GM15510 (cell line): ENCODE results near the gene ETV6.
A peak's percentile ranks its signal among the peaks of the same experiment; 100 is the strongest.

Experiments
- POLR2A ChIP-seq: IDR thresholded peaks from 3 replicates; pipeline ENCODE4 v1.6.1; 2011; ENCODE audit warnings: borderline replicate concordance; ENCODE audit not compliant: insufficient read length; ENCODE audit errors: extremely low read depth

ETV6 gene

DNA sequence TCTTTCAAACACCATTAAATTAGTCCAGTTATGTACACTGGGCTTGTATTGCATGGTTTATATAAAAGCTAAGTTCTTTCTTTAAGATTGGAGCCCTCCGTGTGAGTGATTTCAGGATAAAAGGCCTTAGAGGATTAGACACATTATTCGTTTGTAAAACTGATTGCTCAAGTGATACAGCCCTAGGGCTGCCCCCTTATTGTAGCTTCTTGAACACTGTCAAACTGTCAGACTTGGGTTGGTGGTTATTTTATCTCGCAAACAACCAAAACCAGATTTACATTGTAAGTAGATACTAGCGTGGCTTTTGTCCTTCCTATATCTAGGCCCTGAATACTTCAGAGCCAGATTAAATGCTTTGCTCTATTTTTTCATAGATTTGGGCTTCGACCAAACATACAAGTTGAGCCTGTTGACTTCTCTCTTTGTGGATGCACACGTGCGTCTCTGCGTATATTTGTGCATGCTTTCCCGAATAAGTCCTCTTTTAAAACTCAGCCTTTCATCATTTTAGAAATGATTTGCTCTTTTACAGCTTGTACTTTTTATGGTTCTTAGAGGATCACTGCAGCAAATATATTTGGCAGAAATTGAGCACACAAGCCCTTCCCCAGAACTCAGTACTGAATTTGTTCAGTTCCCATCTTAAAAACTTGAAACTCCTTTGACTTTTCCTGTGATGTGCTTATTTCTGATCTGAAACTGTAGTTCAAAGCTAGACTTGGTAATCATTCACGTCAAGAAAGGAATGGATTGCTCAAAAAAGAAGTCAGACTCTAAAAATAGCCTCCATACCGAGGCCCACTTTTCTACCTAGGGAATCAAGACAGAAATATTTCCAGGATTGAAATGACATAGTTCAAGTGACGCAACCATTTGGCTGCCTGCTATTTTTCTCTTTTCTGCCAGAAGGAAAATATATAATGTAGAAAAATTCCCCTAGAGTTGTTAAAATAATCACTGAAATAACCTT lies 129.5 kb downstream of the ETV6 start:
- TF ChIP-seq POLR2A, result no peak

DNA sequence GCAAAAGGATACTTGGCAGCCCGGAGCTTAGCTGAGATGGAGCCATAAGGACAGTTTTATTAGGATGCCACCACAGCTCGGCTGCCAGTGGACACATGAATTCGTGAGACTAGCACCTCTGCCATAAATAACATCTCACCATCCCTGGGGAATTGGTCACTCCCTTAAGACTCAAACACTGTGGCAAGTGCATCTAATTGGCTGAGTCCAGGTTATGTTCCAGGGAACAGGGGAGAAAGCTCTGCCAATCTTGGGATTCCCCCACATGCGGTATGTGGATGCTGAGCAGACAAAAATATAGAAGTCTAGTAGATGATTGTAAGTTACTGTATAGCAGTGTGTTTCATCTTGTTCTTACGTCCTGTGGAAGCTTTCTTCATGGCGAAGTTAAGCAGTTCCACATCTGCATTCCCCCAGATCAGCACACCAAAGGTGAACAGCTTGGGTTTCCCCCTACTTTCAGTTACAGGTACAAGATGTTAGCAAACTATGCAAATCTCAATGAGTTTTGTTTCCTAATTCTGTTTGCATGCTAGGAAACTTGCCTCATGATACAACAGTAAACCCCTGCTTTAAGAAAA lies 131.1 kb downstream of the ETV6 start:
- TF ChIP-seq POLR2A, result peak; percentile 34

DNA sequence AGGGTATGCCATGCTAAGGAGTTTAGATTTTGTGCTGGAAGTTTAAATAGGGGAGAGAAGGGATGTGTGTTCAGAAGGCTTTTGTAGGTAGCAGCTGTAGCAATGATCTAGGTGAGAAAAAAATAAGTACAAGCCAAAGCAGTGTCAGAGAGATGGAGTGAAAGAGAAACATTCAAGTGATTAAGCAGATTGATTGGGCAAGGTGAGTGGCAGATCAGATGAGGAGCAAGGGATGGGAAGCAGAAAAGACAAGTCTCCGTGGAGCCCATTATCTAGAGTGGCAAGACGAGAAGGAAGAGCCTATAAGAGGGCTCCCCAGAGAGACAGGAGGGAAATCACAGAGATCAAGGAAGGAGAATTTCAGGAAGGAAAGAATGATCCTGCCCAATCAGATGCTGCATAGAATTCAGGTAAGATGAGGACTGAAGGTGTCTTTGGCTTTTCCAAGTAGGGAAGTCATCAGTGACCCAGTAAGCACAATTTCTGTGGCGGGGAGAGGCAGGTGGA lies 133.5 kb downstream of the ETV6 start:
- no peak for TF ChIP-seq POLR2A

DNA sequence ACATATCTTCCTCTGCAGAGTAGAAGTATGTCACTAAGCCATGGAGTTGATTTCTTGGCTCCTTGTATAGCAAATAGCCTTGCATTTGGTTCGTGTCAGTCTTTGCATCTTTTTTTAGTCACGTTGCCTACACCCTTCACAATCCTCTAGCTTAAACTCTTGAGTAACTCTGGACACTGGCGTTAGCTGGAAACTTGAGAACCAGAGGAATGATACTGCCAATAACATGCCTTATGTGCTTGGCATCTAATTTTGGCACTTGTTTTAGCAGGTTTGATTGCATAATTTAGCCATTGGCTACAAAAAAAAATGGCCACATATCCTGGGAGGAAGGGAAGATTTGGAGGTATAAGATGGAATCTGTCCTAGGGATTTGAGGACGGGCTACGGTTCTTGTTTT lies 136.2 kb downstream of the ETV6 start:
- no peak for TF ChIP-seq POLR2A

DNA sequence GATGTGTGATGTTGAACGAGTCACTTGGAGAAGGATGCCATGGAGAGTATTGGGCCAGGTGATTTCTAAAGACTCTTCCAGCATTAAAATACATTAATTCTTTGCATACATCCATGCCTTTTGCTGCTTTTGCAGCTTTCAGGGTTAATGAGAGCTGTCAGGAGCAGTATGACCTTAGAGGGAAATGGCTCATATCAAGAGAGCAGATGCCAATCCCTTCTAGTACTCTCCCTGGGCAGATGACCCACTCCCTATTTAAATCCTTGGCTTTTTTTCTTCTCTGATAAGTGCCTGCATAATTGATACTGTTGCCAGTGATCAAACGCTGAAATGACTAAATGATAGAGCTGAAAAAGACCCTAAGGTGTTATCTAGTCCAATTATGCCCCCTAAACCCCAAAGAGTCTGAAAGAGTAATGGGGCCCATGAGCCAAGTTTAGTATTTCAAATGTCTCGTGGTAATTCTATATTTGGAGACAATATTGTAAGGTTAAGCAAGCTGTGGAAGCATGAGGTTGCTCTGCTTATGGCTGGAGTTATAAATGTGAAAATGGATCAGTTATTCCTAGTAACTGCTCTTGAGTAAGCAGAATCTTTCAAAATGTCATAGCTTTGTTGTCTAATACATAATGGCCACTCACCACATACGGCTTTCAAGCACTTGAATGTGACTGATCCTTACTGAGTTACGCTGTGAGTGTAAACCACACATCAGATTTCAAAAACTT lies 137.3 kb downstream of the ETV6 start:
- TF ChIP-seq POLR2A, result no peak

DNA sequence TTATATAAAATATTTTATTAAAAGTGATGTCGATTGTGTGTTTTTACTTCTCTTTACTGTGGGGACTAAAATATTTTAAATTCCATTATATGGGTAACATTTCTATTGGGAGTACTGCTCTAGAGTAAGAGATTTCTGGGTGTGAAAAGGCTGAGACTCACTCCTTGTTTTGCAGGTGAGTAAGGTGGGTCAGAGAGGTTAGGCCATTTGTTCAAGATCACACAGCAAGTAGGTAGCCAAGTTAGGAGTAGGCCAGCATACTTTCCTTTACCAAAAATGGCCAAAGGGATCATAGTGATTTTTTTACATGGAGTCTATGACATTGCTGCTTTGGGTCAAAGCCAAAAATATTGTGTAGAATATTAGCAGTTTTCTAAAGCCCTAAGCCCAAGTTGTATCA lies 138.0 kb downstream of the ETV6 start:
- no peak for TF ChIP-seq POLR2A

DNA sequence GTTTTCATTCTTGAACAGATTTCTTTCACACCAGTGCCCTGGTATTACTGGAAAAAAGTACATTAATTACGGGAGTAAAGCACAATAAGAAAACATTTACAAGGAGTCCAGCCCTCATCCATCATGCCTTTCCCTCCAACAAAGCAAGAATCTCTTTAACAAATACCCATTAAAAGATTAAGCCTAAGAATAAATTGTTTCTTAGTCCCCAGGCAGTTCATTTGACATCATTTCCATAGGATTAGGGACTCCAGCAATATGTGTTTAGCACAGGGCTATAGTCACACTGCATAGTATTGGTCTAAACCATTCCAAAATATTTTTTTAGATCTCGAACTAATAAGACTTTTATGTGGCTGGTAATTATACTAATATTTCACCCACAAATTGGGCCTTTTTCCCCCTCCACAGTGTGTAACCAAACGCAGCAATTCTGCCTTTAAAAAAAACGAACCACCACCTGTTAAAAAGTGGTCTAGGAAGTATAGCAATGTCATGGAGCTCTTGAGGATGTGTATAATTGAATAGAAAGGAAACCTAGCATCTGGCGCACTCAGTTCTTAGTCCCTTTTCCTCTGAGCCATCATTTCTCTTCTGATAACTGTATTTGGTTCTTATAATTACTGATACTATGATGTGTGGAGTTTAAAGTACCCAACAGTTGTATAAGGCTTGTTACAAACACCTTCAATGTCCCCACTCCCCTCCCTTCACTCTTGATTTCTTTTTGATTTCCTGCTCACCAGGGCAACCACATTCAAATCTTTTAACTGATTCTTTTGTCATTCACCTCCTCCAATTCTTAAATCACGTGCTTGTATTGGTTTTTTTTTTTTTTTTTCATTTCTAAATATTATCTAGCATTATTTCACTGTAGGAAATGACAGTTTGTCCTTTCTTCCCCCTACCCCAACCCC lies 138.7 kb downstream of the ETV6 start:
- TF ChIP-seq POLR2A, result no peak

DNA sequence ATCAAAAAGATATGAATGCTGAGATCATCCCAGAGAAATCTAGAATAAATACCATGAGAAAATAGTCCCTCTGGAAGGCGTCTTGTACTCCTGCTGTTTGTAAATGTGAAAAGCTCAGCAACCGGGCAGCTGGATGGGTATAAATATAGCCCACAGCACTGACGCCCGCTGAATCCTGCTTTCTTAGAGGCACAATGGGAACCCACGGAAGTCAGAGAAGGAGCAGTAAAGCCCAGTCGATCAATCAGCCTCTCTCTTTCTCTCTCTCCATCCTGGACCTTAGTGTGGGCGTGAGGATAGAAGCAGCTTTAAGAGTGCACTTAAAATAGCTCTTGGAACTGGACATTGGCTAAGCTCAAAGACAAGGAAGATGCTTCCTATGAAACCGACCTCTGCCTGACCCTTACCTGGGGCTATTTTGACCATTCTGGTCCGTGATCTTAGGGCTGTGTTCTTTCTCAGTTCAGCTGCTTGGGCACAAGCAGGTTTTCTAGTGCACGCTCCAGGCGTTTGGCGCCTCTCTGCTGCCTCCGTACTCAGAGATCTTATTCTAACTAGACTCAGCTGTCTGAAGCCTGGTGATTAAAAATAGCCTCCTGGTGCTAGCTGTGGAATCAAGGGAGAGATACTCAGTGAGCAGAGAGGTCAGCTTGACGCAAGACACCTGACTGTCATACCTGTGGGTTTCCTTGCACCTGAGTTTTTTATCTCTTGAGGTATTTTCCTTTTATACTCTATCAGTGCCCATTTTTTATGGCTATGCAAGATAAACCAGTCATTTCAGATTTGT lies 144.6 kb downstream of the ETV6 start:
- TF ChIP-seq POLR2A, result no peak

DNA sequence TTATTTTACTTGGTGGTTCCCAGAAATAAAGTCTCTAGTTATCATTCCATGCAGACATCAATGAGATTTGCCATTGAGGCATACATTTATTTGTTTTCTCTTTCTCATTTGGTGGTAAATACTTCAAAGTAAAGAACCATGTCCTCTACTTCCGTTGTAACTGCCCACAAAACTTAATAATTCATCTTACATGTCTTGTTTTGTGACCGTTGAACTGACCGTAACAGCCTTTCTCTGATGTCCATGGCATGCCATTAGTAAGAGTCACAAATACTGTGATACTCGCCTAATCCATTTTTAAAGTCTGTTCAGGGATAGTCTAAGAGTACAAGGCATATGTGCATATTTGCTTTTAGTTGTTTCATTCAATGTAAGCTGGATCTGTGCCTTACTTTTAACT lies 145.3 kb downstream of the ETV6 start:
- no peak for TF ChIP-seq POLR2A

DNA sequence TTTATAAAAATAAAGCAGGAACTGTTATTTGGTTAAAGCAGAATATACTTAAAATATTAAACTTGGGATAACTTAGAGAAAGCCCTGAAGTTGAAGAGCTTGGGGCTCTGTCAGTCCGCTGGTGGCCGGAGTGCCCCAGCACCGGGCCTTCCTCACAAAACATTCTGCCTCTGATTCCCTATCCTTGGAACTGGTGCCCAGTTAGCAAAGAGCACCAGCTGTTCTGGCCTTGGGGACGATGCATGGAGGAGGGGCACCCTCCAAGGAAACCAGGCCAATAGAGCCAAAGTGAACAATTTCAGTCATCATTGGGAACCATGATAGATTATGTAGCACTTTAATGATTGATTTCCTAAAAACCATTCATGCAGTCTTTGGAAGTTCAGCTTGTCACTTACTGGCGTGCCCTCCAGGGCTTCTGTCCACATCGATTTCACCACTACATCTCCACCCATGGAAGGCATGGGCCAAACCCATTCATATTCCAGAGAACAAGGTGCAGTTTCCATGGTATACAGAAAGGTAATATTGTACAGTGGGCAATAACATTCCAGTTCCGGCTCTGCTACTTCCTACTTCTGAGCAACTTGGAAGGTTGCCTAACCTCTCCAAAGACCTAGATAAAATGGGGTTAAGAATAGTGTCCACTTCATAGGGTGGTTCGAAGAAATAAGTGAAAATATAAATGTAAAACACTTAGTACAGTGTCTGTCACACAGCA lies 145.9 kb downstream of the ETV6 start:
- no peak for TF ChIP-seq POLR2A

DNA sequence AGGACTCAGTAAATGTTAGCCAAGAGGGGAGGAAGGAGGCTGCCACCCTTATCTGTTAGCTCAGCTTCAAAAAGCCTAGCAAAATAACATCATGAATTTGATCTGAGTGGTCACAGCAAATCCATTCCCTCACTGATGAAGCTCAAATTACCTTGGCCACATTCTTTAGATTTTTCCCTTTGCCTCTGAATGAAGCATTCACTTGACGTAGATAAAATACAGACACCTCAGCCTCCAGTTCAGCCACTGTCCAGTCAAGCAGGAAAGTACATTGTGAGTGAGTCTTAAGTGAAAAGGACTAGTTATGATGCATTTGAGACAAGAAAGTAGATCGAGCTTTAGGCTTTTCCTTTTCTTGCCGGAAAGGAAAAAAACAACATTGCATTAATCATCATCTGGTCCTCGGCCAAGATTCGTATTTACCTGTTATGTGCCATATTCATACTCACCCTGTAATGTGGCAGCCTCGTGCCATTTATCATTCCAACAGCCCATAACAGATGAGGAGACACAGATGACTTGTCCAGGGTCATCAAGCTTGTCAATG lies 146.5 kb downstream of the ETV6 start:
- TF ChIP-seq POLR2A, result no peak

DNA sequence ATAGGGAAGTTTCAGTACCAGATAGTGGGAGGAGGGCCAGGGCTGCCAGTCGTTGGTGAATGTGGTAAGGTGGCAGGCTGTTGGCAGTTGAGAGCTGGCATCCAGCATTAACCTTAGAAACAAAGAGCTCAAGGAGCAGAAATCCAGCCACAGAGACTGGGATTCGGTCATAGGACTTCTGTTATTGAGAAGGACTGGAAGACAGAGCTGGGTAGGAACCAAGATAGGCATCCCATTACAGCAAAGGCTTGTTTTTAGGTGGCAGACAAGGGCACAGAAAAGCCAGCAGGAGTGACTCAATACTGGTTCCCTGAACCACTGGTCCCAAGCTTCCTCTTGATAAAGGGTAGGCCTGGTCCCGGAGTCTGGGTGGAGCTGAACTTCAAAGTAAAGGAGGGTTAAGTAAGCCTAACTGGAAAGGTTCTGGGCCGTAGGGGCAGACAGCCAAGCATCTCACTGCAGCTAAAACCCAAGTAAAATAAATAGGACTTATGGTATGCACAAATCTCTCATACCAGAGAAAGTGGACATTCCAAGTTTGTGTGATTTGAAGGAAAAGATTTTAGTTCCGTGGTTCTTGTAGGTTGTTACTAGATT lies 147.9 kb downstream of the ETV6 start:
- no peak for TF ChIP-seq POLR2A
